Inflammatory macrophage treated with lipopolysaccharide for 4 hours (primary cell): ENCODE measurements around the gene TMEM144.

Experiments
- DNase-seq: peaks from one replicate; pipeline ENCODE4 v3.0.0-alpha.2; 2020

The TMEM144 gene

DNA sequence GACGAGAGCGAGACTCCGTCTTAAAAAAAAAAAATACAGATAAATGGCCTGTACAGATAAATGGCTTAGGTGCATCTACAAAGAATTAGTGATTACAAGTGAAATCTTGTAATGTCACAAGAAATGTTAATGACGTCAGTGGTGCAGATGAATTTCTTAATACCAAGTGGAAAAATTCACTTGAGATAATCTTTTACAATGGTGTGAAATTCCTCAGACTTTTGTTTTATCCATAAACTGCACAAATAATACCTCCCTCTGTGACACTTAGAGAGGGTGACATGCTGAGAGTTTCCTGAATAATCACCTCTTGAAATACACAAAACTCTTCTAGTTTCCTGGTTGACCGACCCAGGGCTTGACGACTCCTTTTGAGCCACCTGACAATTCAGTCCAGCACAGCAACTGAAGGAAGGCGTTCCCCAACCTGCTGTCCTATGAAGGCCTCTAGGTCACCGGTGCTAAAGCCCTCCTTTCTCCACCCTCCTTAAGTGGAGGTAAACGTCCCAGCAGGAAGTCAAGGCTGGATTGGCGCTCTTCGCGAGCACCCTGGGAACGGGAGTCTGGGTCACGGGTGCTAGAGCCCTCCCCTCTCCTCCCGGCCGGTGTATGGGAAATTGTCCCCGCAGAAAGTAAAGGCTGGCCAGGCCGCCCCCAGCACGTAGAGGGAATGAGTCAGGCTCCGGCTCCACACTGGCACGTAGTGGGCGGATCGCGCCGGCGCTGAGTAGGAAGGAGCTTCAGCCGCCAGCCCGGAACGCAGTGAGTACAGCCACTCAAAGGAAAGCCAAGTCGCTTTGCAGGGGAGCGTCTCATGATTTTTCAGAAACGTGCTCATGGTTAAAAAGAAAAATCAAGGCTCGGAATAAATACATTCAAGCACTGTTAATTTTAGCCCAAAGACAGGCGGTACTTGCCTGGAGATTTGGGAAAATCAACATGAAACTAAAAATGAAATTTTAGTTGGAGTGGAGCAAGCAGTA lies at the start of gene TMEM144:
Gene TMEM144 (plus strand): TSS at position 662 of the 983 bp plus-strand sequence. CDS start 2,182 bp downstream, outside the sequence.
- peak; percentile 94 for DNase-seq

DNA sequence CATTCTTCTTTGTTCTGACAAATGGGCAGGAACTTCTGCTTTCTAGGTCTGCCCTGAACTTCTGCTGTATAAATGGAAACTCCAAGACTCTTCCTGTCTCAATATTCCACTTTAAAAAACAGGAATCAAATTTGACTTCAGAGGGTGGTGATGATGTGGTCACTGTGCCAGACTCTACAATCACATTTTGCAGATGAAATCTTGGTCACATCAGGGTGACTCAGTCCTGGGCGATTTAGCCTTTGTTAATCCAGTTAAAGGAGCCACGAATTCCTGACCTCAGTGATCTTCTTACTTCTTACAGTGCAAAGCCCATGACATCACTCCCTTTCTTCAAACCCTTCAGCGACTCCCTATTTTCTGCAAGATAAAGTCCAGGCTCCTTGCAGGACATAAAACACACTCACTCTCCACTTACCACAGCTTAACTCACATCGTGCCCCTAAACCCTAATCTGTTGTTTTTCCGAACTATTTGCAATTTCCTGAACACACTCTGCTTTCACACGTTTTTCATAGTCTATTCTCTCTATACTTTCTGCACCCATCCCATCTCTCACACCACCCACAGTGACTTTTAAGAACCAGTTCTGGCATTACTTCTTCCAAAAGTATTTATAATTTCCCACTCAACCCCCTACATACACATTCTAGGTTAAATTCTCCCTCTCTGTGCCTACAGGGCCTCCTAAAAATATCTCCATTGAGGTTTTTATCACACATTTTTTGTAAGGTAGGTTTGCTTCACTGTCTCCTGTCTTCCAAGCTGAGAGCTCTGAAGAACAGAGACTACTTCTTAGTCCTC lies 48.5 kb upstream of the TMEM144 start:
- peak; percentile 99 for DNase-seq

- peak; percentile 77 for DNase-seq
Measured at GRCh38 chr4:158162631-158163030, 47.7 kb upstream of the TMEM144 start.

DNA sequence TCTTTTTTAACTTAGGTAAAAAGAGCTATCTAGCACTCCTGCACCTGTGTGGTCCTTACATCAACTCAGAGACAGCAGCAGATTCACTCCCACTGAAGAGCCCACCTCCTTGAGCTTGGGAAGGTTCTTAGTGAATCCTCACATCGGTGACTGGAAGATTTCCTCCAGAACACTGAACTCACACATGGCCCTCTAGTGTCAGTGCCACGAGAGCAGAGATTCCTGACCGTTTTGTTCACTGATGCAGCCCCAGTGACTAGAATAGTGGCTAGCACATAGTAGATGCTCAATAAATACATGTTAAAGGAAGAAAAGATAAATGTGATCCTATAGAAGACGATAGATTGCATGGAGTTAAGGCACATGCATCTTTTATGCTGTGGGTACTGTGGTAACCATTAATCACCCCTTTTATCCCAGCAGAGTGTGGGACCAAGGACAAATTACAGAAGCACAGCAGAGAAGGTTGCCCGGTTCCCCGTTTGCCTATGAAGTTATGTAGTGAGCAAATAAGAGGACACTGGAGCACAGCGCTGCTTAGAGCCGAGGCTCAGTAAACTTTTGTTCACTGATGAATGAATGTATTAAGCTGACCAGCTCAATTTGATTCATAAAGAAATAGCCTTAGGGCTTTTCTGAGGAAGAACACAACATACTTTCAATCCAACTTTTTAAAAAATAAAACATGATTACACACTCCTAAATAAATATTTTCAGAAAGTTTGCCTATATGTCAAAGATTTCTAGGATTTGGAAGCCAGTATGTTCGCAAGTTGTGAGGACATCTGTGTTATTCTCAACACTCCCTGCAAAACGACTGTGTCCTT lies 46.1 kb upstream of the TMEM144 start:
- DNase-seq, result peak; percentile 25

- DNase-seq, result no peak
Measured at GRCh38 chr4:158164768-158165213, 45.5 kb upstream of the TMEM144 start.

DNA sequence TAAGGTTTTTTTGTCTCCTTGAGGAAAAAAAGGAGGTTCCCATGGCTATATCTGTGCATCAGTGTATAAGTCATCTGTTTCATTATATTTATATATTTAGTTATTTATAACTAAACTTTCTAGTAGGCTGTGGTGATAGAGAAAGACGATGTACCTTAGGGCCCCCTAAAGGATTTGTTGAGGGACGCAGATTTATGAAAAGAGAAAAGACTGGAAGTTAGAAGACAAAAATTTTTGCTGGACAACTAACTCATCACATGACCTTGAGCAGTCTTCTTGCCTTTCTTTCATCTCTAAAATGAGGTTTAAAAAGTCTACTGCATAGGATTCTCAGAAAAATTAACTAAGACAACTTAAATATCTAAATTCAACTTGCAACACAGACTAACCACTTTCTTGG lies 43.6 kb upstream of the TMEM144 start:
- DNase-seq, result no peak

- peak; percentile 11 for DNase-seq
Measured at GRCh38 chr4:158168606-158169005, 41.7 kb upstream of the TMEM144 start.

GRCh38 chr4:158169506-158169905 lies 40.8 kb upstream of the TMEM144 start:
- DNase-seq, result no peak

DNA sequence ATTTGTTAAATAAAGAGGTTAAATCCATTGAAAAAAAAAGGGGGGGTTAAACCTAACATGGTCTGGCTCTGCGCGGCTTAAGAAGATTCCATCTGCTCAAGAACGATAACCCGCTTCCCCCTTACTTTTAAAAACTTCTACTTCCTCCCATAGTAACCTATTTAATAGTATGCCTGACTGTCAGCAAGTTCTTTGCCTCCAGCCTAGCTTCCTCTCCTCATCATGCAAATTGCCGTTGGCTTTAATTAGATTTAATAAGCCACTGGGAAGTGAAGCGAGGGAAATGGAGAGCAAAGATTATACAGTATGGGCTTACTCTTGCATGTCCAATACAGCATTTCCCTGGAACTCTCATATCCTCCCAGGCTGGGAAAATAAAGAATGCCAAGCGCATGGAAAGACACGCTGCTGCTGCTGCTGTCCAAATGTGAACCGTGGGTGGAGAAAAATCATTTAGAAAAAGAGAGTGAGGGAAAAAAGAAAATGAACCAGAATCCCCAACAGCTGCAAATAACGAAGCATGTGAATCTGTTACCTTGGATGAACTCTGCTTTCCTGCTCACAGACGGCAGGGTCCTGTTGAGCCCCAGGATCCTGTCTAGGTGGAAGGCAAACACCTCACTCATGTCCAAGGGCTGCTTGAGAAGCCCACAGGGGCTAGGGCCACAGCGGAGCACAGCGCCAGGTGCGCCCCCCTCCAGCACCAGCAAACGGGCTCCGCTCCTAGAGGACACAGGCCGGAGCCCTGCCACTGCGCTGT lies 40.2 kb upstream of the TMEM144 start:
- peak; percentile 65 for DNase-seq

DNA sequence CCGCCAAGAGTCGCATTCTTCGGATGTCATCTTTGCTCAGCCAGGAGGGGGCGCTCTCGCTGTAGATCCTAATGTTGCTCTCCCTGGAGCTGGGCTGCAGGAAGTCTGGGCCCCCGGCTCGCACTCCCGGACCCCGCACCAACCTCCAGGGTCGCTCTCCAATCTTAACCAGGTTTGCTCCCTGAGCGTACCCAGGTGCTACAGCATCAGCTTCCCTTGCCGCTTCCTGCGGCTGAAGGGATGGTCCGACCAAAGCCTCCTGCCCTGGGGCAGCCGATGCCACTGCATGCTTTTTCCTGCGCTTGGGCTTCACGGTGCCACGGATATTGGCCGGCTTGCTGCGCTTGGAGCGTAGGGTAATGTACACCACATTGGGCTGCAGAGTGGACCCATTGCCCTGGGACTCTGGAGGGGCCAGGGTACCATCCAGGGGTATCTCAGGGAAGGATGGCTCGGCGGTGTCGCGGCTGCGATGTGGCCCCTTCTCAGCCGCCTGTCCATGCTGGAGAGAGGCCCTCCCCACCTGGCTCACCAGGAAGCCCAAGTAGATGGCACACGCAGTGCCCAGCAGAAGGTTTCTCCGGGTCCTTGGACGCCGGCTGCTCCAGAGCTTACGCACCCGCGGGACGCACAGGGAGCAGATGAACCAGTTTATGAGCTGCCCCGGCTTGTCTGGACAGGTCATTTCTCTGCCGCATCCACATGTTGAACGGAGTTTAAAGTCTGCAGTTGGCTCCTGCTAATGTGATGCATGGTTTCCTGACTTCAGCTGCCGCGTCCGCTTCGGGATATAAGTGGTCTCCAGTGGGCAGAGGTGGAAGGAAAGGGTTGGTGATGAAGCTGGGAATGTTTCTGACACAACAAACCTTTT lies 39.4 kb upstream of the TMEM144 start:
- DNase-seq, result peak; percentile 82

GRCh38 chr4:158172261-158173258 lies 37.7 kb upstream of the TMEM144 start, which contains the start of gene GASK1B:
GASK1B (minus strand) TSS chr4:158173025; CDS start chr4:158171375, 1,650 bp downstream.
- DNase-seq, result peak; percentile 70

DNA sequence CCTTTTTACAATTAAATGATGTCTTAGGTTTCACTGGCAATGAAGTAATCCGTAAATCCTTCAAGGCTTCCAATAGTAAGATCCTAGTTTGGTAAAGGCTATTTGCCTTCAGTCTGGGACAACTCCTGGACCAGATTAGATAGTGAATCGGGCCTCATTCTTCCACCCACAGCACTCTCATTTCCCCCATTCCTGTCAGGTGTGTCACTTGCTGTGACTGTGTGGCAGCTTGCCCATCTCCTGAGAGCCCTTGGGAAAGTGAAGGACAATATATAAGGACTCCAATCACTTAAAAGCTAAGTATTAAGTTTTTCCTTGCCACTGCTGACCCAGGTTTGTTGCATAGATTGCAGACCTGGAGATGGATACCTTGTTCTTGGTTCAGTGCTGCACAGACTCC lies 34.2 kb upstream of the TMEM144 start:
- DNase-seq, result no peak

- no peak for DNase-seq
Measured at GRCh38 chr4:158176776-158177175, 33.5 kb upstream of the TMEM144 start.

DNA sequence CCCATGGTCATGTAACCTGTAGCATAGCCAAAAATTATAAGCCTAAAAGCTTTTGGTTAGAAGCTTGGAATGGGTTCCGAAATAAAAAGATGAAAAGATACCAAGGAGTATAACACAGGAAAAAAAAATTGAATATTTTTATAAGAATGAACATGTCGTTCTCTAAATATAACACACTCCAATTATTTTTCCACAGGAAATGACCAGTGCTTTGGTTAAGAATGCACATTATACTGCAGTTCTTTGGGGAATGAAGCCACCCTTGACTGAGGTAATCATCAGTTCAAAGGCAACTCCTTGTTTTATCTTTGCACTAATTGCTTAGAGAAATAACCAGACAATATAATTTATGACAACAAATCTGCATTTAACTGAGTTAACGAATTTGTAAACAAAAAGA lies 30.8 kb upstream of the TMEM144 start:
- no peak for DNase-seq

GRCh38 chr4:158181906-158182305 lies 28.4 kb upstream of the TMEM144 start:
- no peak for DNase-seq

GRCh38 chr4:158182736-158183135 lies 27.6 kb upstream of the TMEM144 start:
- DNase-seq, result no peak

GRCh38 chr4:158186815-158187214 lies 23.5 kb upstream of the TMEM144 start:
- no peak for DNase-seq

GRCh38 chr4:158189422-158189821 lies 20.9 kb upstream of the TMEM144 start:
- DNase-seq, result peak; percentile 60

DNA sequence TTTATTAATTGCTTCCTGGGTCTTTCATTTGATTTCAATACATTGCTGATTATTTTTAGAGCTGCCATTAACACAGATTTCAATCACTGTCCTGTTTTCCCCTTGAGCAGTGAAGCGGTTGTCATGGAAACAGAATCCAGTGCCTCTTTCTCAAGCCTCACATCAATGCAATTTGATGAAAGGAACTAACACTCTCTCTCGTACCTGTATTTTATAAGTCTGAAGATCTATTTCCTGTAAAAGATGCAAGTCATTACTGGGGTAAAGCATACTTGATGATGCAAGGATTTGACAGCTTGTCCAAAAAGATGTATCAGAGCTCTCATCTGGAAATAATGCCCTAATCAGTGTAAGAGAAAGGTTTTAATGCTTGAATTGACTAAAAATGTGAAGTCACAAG lies 19.6 kb upstream of the TMEM144 start:
- no peak for DNase-seq
